ENCODE data around the gene ECHDC3.

- TF ChIP-seq, protein P1, sequence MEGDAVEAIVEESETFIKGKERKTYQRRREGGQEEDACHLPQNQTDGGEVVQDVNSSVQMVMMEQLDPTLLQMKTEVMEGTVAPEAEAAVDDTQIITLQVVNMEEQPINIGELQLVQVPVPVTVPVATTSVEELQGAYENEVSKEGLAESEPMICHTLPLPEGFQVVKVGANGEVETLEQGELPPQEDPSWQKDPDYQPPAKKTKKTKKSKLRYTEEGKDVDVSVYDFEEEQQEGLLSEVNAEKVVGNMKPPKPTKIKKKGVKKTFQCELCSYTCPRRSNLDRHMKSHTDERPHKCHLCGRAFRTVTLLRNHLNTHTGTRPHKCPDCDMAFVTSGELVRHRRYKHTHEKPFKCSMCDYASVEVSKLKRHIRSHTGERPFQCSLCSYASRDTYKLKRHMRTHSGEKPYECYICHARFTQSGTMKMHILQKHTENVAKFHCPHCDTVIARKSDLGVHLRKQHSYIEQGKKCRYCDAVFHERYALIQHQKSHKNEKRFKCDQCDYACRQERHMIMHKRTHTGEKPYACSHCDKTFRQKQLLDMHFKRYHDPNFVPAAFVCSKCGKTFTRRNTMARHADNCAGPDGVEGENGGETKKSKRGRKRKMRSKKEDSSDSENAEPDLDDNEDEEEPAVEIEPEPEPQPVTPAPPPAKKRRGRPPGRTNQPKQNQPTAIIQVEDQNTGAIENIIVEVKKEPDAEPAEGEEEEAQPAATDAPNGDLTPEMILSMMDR (IDR thresholded peaks at IDR 0.05), result no peak
- TF ChIP-seq EZH2phosphoT487 (IDR thresholded peaks at IDR 0.05) (no peak), EZH2 (IDR thresholded peaks at IDR 0.05) (no peak)
These were observed 16.5 kb downstream of the ECHDC3 start for GRCh38 chr10:11758527-11759236.

Measured in neural progenitor cell (in vitro differentiated cells).